ENCODE results near the gene CEP350.

CEP350 gene

DNA sequence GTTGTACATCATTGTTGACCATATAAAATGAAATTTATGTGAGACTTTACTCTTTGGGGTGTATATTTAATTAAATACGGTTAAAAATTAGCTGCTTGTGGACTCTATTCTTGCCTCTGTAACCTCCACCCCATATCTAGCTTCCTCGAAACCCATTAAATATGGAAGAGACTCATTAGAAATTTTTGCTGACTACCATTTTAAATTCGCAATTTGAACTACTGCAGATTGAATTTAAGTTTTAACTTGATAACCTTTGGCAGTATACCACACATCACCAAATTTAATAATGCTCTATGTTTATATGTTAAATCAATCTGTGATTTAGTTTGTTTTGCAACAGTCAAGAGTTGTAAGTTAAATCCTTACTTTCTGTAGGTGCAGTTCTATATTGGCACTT lies 111.5 kb downstream of the CEP350 start:
- Mint-ChIP-seq H3K27me3 (ENCODE audit: low read depth, poor library complexity) (no peaks in the 10 kb centered on the region), H3K36me3 (ENCODE audit: low read depth) (peaks cover 74% of the 10 kb centered on the region), H3K9me3 (no peaks in the 10 kb centered on the region), H3K27ac (no peak overlapping the region), H3K4me3 (no peak overlapping the region), H3K4me1 (no peaks in the 10 kb centered on the region)
- TF ChIP-seq, protein P1, sequence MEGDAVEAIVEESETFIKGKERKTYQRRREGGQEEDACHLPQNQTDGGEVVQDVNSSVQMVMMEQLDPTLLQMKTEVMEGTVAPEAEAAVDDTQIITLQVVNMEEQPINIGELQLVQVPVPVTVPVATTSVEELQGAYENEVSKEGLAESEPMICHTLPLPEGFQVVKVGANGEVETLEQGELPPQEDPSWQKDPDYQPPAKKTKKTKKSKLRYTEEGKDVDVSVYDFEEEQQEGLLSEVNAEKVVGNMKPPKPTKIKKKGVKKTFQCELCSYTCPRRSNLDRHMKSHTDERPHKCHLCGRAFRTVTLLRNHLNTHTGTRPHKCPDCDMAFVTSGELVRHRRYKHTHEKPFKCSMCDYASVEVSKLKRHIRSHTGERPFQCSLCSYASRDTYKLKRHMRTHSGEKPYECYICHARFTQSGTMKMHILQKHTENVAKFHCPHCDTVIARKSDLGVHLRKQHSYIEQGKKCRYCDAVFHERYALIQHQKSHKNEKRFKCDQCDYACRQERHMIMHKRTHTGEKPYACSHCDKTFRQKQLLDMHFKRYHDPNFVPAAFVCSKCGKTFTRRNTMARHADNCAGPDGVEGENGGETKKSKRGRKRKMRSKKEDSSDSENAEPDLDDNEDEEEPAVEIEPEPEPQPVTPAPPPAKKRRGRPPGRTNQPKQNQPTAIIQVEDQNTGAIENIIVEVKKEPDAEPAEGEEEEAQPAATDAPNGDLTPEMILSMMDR (IDR thresholded peaks at IDR 0.05), result no peak
- DNase-seq, result no peak

DNA sequence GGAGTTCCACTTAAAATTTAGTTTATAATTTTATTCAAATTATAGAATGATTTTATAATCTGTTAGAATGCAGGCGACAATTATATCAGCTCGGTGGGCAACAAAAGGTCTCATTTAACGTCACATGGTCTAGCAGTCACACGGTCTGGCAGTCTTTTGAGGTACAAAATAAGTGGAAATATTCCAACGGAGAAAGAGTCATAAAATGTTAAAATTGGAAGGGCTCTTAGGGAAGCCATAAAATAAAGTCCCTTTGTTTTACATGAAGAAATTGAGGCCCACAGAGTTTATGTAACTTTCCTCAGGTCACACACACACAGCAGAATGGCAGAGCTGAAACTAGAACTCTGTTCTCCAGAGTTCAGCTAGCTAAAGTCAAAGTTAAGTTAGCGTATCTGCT lies 115.7 kb downstream of the CEP350 start:
- Mint-ChIP-seq H3K4me3 (no peak overlapping the region), H3K4me1 (no peaks in the 10 kb centered on the region), H3K9me3 (no peaks in the 10 kb centered on the region), H3K27ac (peak overlapping the region; percentile 19), H3K27me3 (ENCODE audit: low read depth, poor library complexity) (no peaks in the 10 kb centered on the region), H3K36me3 (ENCODE audit: low read depth) (peaks cover 61% of the 10 kb centered on the region)
- DNase-seq, result no peak
- TF ChIP-seq, protein P1 (IDR thresholded peaks at IDR 0.05), result no peak

DNA sequence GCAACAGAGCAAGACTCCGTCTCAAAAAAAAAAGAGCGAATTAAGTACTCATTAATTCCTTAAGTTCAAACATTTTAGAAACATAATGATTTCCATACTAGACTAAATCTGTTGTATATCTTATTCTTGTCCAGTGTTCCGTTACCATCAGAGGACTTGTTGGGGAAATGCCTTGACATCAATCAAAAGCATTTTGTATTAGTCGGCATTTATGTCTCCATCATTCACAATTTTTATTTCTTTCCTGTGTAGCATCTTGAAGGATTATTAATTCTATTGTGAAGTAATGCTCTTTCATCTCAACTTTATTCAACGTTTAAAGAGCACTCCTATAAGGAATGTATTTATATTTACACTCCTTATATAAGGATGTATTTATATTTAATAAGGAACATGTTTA lies 117.1 kb downstream of the CEP350 start:
- Mint-ChIP-seq H3K4me1 (no peaks in the 10 kb centered on the region), H3K9me3 (no peaks in the 10 kb centered on the region), H3K27ac (no peak overlapping the region), H3K4me3 (no peak overlapping the region), H3K36me3 (ENCODE audit: low read depth) (peaks cover 64% of the 10 kb centered on the region), H3K27me3 (ENCODE audit: low read depth, poor library complexity) (no peaks in the 10 kb centered on the region)
- TF ChIP-seq, protein P1 (IDR thresholded peaks at IDR 0.05), result no peak
- DNase-seq, result no peak

DNA sequence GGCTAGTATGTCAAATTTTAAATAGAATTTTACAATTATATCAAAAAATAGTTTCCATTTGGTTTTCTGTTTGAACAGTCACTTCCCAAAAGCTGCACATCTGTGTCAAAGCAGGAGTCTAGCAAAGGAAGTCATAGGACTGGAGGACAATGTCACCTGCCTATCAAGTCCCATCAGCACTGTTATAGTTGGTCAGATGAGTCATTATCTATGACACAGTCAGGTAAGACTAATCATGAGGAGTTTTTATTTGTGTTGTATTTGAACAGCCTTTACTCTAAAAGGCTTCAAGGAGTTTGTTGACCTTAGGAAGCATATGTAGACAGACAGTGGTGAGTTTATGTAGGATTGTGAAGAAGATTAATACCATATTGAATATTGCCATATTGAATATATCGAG lies 125.8 kb downstream of the CEP350 start:
- no peak for DNase-seq
- Mint-ChIP-seq H3K27me3 (ENCODE audit: low read depth, poor library complexity) (no peaks in the 10 kb centered on the region), H3K4me1 (no peaks in the 10 kb centered on the region), H3K27ac (no peak overlapping the region), H3K4me3 (no peak overlapping the region), H3K9me3 (no peaks in the 10 kb centered on the region), H3K36me3 (ENCODE audit: low read depth) (peaks cover 40% of the 10 kb centered on the region)
- TF ChIP-seq, protein P1 (IDR thresholded peaks at IDR 0.05), result no peak

DNA sequence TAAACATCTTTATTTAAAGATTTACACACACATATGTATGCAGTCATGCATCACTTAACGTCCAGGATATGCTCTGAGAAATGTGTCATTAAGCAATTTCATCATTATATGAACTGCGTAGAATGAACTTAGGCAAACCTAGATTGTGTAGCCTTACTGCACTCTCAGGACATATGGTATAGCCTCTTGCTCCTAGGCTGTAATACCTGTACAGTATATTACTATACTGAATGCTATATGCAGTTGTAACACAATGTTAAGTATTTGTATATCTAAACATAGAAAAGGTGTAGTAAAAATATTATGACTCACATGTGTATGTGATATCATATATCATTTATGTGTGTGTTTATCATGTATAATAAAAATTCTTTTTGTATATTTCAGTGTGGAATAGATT lies 126.9 kb downstream of the CEP350 start:
- H3K27ac Mint-ChIP-seq, result no peak overlapping the region
- no peak for DNase-seq
- H3K9me3 Mint-ChIP-seq, result no peaks in the 10 kb centered on the region
- peaks cover 34% of the 10 kb centered on the region for H3K36me3 Mint-ChIP-seq (ENCODE audit: low read depth)
- H3K27me3 Mint-ChIP-seq (ENCODE audit: low read depth, poor library complexity), result no peaks in the 10 kb centered on the region
- no peaks in the 10 kb centered on the region for H3K4me1 Mint-ChIP-seq
- TF ChIP-seq, protein P1 (IDR thresholded peaks at IDR 0.05), result no peak
- no peak overlapping the region for H3K4me3 Mint-ChIP-seq

DNA sequence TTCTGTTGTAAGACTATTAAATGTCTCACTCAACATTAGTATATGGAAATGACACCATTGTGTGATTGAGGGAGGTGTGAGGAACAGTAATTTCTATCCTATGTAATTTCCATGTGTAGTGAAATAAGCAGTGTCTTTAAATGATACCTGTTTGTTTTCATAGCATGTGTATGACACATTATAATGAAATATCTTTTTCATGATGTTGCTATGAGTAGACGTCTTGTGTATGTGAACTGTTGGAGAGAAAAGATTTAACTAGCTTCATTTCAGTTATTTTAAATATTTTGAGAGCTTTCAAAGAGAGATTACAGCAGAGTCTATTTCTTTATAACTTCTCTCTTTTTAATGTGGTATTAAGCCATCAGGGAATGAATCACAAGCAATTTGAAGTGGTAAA lies 128.6 kb downstream of the CEP350 start:
- TF ChIP-seq, protein P1 (IDR thresholded peaks at IDR 0.05), result no peak
- Mint-ChIP-seq H3K27ac (no peak overlapping the region), H3K4me3 (no peak overlapping the region), H3K4me1 (no peaks in the 10 kb centered on the region), H3K9me3 (no peaks in the 10 kb centered on the region), H3K27me3 (ENCODE audit: low read depth, poor library complexity) (no peaks in the 10 kb centered on the region), H3K36me3 (ENCODE audit: low read depth) (peaks cover 36% of the 10 kb centered on the region)
- no peak for DNase-seq

Measured in nephron progenitor cell (in vitro differentiated cells).